Stimulated activated CD4-positive, alpha-beta T cell treated with anti-CD3 and anti-CD28 coated beads, Interleukin-15, amount 100 ng/mL, for 1 hour (primary cell): Measurements from ENCODE around the gene MASTL.

Experiments
- DNase-seq, 2 donors: peaks; one replicate each; pipeline ENCODE4 v3.0.0-alpha.2; 2020; ENCODE audit warnings: low read depth in 1 of 2, low spot score in 1 of 2

MASTL gene

GRCh38 chr10:27225011-27225590, 69.9 kb downstream of the MASTL start:
- DNase-seq = no peak

- DNase-seq = no peak
These were observed 70.6 kb downstream of the MASTL start for GRCh38 chr10:27225642-27226257.

GRCh38 chr10:27230022-27230421, 74.9 kb downstream of the MASTL start:
- no peak for DNase-seq

- no peak for DNase-seq
These were observed 80.6 kb downstream of the MASTL start for GRCh38 chr10:27235706-27236105.
